ENCODE results near the gene CALHM2.
A peak's percentile ranks its signal among the peaks of the same experiment; 100 is the strongest.

The CALHM2 gene

DNA sequence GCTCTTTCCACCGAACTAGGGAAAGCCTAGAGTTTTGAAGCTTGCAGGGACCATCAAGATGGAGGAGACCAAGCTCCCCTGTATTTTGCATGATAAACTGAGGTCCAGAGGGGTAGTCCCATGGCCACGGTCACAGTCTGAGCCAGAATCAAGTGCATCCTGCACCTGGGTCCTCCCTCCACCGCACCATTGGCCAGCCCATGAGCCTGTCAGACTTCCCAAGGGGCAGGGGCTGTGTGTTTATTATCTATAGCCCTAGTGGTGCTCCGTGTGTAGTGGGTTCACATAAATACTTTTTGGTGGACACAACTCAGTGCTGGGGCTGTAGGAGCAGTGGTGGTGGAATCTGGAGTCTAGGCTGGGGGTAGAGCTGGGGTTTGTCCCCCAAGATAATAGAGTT lies 23.3 kb upstream of the CALHM2 start:
- no peak for DNase-seq

DNA sequence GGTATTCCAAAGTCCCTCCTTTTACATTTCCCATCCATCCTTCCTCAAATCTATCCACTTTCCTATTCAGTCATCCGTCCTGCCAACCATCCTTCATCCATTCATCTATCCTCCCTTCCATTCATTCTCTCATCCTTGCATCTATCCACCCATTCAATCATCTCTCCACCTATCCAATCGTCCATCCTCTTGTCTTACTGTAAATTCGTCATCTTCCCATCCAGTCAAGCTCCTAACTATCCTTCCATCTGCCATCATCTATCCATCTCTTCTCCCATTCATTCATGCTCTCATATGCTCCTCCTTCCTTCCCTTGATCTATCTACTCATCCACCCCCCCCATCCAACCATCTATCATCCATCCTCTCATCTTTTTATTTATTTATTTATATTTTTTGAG lies 21.9 kb upstream of the CALHM2 start:
- no peak for DNase-seq

DNA sequence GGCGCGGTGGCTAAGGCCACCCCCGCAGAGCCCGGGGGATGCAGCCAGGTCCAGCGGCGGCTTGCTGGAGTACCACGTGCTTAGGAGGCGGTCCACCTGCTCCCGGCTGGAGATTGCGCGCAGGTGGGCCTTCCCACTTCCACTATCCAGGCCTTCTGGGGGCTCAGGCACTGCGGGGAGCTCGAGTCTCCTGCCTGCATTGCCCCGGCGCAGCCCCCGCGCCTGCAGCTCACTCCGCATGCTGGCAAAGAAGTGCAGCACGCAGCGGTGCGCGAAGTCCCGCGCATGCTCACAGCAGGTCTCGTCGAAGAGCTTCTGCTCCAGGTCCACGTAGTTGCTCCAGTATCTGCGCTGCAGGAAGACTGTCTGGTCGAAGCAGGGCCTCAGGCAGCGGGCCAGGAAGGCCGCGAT lies 21.1 kb upstream of the CALHM2 start:
- DNase-seq = no peak

DNA sequence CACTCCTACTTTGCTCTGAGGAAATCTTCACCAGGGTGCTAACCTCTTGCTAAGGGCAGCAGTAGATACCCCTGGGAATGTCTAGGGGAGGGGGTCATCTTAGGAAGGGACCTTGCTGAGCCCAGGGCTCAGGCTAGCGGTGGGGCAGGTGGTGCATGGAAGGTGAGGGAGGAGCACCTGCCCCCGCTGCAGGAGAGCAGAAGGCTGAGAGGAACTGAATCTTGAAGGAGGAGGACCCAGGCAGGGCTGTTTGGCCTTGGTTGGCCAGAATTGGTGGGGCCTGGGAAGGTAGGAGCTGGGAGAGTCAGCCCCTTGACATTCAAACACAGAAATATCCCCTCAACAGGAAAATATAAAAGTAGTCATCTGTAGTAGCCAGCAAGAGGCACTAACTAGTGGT lies 19.8 kb upstream of the CALHM2 start:
- DNase-seq = no peak

DNA sequence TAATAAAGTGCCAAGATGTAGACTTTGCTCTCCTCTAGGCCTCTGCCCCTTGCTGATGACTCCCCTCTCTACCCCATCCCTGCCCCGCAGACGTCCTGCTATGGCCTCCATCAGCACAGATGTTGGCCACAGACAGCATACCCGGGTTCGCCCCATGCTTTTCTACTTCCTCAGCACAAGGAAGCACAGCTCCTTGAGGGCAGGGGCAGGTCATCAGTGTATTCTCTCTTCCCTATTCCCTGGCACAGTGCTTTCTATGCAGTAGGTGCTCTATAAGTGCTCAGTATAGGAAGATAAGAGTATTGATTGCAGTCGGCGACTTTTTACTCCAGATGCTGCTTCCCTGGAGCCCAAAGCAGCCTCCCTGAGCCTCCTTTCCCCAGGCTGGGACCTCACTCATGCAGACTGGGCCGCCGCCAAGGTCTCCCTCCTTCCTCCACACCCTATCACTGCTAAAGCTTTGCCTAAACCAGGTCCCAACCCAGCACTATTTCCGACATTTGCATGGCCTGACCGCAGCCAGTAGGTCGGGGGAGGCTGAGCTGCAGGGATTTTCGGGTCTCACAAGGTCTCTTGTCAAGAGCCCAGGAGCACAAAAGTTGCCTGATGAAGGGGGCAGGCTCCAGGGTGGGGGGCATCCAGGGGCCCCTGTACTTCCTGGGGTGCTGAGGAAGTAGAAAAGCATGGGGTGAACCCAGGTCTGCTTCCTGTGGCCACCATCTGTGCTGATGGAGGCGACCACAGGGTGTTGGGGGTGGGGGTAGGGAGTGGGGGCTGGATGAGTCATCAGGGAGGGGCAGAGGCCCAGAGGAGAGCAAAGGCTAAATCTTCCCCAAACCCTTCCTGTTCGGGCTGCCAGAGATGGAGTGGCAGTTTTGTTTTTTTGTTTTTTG lies 18.8 kb upstream of the CALHM2 start:
- DNase-seq = peak; percentile 65

DNA sequence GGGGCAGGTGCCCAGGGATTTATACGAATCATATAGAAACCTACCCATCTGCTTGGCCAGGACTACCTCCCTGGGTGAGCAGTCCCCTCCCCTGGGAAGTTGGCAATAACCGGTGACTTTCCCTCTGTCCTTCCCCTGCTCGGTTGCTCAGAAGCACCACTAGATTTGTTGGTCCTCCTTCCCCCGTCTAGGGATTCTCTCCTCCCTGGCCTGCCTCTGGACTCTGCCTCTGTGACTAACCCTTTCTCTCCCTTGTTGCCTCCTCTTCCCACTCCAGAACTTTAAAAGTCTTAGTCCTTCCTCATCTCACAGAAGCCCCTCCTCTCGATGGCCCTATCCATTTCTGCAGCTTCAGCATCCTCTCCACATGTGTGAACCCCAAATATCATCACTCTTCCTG lies 17.0 kb upstream of the CALHM2 start:
- no peak for DNase-seq

DNA sequence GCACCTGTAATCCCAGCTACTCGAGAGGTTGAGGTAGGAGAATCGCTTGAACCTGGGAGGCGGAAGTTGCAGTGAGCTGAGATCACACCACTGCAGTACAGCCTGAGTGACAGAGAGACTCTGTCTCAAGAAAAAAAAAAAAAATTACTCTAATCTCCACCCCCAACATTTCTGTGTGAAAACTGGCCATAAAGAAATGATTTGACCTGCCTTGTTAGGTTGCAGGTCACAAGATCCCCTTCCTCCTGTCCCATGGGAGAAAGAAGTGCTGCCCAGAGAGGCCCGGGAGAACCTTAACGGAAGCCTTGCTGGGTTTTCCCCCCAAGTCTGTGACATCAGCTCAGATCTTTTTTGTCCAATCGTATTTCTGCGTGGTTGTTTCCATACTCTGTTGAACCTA lies 15.2 kb upstream of the CALHM2 start:
- DNase-seq = no peak

DNA sequence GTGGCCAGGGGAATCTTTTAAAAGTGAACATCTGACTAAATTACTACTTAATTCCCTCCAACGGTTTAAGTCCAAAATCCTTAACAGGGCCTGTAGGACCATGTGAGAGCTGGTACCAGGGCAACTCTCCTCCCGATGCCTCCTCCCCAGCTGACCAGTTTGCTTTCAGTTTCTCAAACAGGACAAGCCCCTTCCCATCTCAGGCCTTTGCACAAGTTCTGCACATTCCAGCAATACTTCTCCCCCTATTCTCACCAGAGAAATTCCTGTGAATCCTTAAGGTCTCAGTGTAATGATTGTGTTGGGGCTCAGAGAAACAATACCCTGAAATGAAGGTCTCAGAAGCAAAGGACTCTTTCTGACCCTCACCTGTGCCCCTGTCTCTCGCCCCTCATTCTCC lies 14.6 kb upstream of the CALHM2 start:
- DNase-seq = no peak

DNA sequence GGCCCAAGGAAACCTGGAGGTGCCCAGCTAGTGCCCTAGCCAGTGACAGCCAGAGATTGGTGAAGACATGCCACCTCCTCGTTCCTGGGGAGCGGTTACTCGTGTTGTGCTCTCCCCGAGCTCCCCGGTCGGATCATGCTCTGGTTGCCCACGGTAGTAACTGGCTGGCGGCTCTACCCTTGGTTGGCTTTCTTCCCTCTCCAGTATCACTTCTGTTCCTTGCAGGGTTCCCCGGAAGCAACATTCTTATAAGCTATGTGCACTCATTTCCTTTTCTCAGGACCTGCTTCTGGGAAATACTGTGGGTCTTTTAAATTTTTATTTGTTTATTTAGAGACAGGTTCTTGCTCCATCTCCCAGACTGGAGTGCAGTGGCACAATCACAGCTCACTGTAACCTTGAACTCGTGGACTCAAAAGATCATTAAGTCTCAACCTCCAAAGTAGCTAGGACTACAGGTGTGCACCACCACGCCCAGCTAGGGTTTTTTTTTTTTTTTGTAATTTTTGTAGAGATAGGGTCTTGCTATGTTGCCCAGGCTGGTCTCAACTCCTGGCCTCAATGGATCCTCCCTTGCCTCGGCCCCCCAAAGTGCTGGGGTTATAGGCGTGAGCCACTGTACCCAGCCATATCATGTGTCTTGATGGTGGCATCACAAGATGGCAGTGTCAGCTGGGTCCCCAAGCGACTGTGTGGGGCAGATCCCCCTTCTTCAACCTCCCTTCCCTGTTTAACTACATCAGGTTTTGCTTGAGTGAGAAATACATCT lies 13.4 kb upstream of the CALHM2 start:
- DNase-seq = no peak

DNA sequence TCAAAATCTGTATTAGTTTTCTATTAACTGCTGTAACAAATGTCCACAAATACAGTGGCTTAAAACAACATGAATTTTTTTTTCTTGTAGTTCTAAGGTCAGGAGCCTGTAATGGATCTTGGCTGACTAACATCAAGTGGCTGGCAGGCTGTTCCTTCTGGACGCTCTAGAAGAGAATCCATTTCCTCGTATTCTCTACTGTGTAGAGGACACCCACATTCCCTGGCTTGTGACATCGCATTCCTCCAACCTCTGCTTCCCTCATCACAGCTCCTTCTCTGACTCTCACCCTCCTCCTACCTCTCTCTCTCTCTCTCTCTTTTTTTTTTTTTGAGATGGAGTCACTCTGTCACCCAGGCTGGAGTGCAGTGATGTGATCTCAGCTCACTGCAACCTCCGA lies 11.3 kb upstream of the CALHM2 start:
- DNase-seq = no peak

DNA sequence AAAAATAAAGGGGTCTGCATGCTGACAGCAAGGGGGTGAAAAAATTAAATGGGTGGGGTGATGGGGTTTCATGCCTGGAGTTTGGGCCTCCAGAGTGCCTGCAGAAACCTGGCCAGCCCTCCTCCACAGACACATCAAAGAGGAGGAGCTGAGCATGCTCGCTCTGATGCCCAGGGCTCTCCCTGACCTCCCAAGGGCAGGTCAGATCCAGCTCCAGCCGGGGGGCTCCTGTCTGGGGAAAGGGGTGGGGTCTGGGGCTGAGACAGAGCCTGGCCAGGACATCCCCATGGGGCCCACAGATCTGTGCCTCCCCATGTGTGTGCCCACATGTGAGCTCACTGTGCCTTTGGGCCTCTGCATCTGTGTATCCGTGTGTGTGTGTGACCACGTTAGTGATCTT lies 7.4 kb upstream of the CALHM2 start:
- no peak for DNase-seq

DNA sequence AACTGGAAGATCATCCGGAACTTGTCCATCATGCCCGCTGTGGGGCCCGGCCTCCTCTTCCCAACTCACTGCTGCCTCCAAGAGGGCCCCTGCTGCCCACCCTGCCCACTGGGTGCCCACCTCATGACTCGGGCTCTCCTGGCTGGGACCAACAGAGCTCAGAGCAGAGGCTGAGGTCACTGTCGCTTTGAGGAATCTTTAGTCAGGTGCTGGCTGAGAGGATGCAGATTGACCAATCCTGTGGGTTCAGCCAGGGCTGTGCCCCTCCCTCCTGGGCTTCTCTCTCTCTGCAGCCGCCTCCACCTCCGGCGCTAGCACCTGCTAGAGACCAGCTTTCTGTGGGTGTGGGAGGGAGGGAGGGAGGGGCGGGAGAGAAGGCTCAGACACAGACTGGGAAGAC lies 6.5 kb upstream of the CALHM2 start, which contains the start of gene CALHM1:
CALHM1 (minus strand) TSS at position 181 of the 400 bp plus-strand sequence; CDS start at position 32, 149 bp downstream.
- DNase-seq = no peak

DNA sequence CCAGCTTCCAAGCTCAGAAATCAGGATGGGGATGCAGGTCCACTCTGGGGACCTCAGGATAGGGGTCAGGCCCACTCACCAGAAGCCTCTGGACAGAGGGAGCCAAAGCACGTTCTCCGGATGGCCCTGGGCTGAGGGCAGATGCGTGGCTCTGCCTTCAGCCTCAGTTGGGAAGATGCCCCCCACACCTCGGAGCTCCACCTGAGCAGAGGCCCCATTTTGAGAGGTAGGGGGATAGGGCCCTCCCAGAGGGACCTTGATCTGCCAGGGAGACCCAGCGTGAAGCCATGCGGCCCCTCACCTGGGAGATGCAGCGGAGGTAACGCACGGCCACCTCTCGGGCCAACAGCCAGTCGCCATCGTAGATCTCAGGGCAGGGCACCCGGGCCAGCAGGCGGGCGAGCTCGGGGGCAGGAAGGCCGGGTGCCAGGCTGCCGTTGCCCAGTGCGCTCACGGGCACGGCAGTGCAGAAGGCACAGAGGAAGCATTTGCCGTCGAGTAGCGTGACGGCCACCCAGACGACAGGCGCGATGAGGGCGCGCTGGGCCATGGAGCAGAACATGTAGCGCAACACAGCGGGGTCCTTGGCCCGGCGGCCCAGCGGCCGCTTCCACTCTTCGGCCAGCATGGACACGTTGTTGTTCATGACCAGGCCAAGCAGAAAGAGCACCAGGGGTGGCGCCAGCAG lies 5.9 kb upstream of the CALHM2 start:
- DNase-seq = no peak

DNA sequence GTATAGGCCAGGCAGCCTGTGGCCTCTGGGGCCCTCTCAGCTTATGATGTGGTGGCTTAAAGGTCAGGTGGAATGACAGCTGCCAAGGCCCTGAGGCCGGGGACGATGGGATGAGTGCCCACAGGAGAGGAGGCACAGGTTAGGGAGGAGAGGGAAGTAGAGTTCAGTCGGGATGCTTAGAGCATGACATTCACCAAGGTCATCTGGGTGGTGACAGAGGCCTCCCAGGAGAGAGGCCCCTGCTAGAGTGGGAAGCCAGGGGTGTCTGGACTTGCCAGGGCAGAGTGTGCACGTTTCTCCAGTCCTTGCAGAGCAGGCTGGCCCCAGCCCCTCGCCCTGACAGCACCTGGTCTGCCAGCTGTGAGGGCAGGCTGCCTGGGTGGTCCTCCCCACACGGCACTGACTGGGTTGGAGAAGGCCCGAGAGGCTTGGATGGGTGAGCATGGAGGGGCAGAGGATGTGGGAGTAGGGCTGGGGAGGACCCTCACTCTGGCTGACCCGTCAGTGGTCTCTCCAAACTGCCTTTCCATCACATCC lies 5.1 kb upstream of the CALHM2 start:
- no peak for DNase-seq

DNA sequence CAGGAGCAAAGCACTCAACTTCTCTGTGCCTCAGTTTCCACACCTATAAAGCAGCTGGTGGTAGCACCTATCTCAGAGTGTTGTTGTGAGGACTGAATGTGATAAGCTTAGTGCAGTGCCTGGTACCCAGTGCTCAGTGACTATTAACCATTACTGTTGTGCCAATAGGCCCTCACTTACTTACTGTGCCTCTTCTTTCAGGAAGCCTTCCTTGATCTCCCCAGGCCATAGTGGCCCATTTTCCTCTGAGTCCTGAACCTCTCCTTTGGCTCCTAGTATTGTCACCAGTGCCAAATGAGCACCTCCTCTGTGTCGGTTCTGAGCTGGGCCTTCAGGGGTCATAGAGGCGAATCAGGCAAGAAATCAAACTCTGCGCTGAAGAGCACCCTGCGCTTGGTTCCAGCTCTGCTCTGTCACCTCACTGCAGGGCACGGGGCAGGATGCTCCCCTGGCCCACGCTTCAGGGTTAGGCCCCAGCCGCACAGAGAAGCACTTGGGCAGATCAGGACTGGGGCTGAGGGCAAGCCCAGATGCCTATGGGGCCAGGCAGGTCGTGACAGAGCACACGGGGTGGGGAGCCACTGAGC lies 4.0 kb upstream of the CALHM2 start:
- DNase-seq = no peak

DNA sequence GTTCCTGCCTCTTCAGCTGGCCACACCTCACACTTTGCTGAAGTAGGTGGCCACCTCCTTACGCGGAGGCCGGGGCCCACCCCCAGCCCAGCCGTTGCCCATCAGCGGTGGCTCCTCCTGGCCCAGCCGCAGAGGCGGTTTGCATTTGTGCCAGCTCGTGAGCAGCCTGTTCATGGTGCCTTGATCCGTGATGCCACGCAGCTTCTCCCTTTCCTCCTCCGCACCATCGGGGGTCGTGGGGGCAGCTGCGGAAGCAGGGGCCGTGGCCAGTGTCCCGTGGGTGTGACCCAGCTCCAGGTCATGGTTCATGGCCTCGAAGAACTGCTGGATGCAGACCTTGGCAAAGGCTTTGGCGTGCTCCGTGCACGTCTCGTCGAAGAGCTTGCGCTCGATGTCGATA lies 3.1 kb upstream of the CALHM2 start:
- DNase-seq = no peak

DNA sequence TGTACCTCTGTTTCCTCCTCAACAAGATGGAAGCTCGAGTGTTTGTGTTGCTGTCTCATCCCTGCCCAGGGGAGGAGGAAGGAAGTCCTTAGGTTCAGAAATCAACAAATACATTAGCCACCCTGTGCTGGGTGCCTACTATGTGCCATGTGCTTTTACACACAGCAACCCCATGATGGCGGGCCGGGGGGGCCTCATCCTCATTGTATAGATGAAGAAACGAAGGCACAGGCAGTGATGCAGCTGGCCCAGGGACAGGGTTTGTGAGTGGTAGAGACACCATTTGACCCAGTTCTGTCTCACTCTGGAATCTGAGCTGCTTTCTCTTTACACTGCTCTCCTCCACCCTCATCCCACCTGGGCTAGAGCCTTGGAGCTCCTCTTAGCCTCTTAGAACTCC lies 1.9 kb upstream of the CALHM2 start:
- no peak for DNase-seq

DNA sequence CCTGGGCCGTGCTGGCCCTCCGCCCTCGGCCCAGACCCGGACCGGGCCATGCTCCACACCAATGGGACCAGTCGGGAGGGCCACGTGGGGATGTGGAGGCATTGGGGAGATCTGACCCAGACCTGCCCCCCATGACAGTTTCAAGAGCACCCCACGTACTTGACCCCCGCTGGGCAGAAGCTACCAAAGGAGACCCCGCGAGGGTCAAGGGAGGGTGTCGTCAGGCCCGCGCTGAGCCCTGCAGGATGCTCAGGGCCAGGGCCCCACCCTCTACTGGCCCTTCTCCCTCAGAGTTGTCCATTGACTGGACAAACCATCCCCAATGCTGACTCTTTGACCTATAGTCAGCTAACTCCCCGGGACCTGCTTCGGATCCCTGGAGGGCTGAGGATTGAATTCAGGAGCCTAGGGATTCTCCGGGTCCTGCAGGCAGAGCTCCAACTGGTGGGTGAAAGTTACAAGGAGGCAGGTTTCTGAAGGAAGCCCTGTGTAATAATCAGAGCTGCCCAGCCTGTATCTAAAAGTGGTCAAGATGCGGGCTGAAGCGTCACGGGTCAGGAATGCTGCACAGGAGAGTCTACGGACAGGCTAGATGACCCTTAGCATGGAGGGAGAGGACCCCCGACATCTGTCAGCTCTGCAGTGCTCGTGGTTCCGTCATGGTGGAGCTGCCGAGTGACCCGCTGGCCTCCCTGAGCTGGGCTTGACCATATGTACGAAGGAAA lies 498 bp upstream of the CALHM2 start:
- DNase-seq = no peak

DNA sequence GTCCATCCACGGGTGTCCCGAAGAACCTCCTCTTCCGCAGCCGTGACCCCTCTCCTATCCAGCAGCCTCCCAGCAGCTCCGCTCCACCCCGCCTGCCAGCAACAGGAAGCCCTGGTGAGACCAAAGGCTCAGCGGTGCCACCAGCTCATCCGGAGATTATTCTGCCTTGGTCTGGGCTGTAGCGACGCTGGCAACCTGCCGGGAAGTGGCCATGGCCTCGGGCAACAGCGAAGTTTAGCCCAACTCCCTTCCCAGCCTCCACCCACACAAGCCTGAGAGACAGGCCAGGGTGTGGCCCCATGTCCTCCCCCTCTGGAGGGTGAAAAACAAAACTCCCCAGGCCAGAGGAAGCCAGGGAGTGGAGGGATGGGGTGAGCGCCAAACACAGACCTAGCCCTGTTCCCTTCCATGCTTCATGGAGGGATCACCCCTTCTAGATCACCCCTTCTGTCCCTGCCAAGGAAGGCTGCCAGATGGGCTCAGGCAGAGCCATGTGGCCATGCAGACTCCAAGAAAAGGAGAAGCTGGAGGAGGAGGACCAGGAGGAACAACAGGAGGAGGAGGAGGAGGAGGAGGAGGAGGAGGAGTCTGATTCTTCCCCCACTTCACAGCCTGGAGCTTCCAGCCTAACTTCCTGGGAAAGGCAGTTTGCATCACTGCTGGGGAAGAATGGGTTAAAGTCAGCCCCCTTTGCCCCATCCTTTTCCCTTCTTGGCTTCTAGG lies 918 bp downstream of the CALHM2 start:
- peak; percentile 50 for DNase-seq

DNA sequence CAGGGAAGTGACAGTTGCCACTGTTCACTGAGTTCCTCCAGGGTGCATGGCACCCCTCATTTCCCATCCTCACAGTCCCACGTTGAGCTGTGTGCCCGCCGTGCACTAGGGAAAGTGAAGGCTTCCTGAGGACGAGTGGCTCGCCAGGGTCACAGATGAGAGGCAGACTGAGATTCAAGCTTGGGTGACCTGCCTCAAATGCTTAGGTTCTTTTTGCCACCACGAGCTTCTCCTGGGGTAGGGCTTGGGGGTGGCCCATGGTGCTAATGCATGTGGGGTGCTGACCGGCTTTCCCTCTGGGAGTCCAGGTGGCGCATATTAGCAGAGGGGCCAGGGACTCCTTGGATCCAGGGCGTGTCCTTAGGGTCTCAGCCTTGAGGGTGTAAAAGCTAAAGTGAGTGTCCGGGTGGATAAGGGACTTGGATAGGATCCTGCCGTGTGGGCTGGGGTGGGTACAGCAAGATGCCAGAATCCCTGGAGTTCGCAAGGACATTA lies 1.9 kb downstream of the CALHM2 start:
- no peak for DNase-seq
